Measurements from ENCODE around the gene C1QTNF1. TPM values are rescaled to one million over a fixed set of nuclear protein-coding genes. Genes with fewer than 3 reads are reported as not detected.

C1QTNF1 gene
- total and polyA plus RNA-seq, 2 donors (not counting 3 experiments of a cell fraction or from before 2014, with no cell fraction given), result 2.5 to 4.0 TPM

GRCh38 chr17:79053251-79053925 is 29.4 kb downstream of the C1QTNF1 start:
- peaks cover 5% of the 10 kb centered on the region for H3K4me1 ChIP-seq (ENCODE audit: control insufficient read depth, extremely low read depth, insufficient read depth, low read length)
- POLR2A ChIA-PET, result no interaction called here
- intact Hi-C loops (cut with micrococcal nuclease) (loop anchor here (2.0 kb wide), 1 partner anchor 21 kb away; the partner anchor contains the start of gene ENGASE), dilution Hi-C loops (cut with MboI; ENCODE audit: extremely low pct_ligation_motif_present, low sequenced_read_pairs) (no loop called here)
- H2AFZ ChIP-seq (ENCODE audit: low read depth, low read length), result no peak overlapping the region
- no peak for FAIRE-seq
- no peak for DNase-seq (ENCODE audit: low read depth, low spot score)
- TF ChIP-seq POLR2AphosphoS5 (IDR thresholded peaks at IDR 0.05; ENCODE audit: insufficient read depth, low read depth, low read length) (no peak), FOS (IDR thresholded peaks at IDR 0.05; ENCODE audit: borderline replicate concordance, insufficient read depth, low read length) (peak; percentile 18), JUN (IDR thresholded peaks at IDR 0.05; ENCODE audit: borderline replicate concordance, insufficient read depth, insufficient read length, low read depth) (peak; percentile 32)
- H4K20me1 ChIP-seq (replicated peaks; ENCODE audit: control insufficient read depth, extremely low read depth, insufficient read depth, low read length), result no peaks in the 10 kb centered on the region
- no peak overlapping the region for H3K27ac ChIP-seq (ENCODE audit: insufficient read depth, low read depth, low read length)
- BruUV-seq (replicated peaks), result no TSS peak
- no peaks in the 10 kb centered on the region for H3K9me1 ChIP-seq (replicated peaks; ENCODE audit: control insufficient read depth, extremely low read depth, insufficient read depth, low read length)
- H3K27me3 ChIP-seq (ENCODE audit: control insufficient read depth in 2 of 2, insufficient read depth in 2 of 2, low read length in 2 of 2), result peaks cover 0 to 4% of the 10 kb centered on the region in 2 experiments
- H3K79me2 ChIP-seq (ENCODE audit: control insufficient read depth, insufficient read depth, low read length), result no peaks in the 10 kb centered on the region
- CTCF ChIA-PET, result interaction anchor here (1.1 to 1.4 kb wide), 3 partner anchors 8 to 338 kb away, joined by 3 to 6 read pairs (median 4); no protein-coding TSS in a partner anchor
- H3K9ac ChIP-seq (replicated peaks; ENCODE audit: extremely low read depth, insufficient read depth, low read length), result no peak overlapping the region
- no peak overlapping the region for H3K4me3 ChIP-seq (replicated peaks in 1 of 3; ENCODE audit: insufficient read depth in 1 of 3, low read depth in 1 of 3, low read length in 3 of 3)
- H3K9me3 ChIP-seq (replicated peaks; ENCODE audit: control insufficient read depth, insufficient read depth, low read length), result no peaks in the 10 kb centered on the region
- H3K4me2 ChIP-seq (ENCODE audit: insufficient read depth, low read length), result no peak overlapping the region
- no peaks in the 10 kb centered on the region for H3K36me3 ChIP-seq (ENCODE audit: control insufficient read depth in 2 of 2, extremely low read depth in 1 of 2, insufficient read depth in 2 of 2, low read length in 2 of 2)

GRCh38 chr17:79054200-79054960 is 30.4 kb downstream of the C1QTNF1 start:
- no peaks in the 10 kb centered on the region for H3K9me3 ChIP-seq (replicated peaks; ENCODE audit: control insufficient read depth, insufficient read depth, low read length)
- H3K9me1 ChIP-seq (replicated peaks; ENCODE audit: control insufficient read depth, extremely low read depth, insufficient read depth, low read length), result no peaks in the 10 kb centered on the region
- H3K27ac ChIP-seq (ENCODE audit: insufficient read depth, low read depth, low read length), result no peak overlapping the region
- intact Hi-C loops (cut with micrococcal nuclease) (no loop called here), dilution Hi-C loops (cut with MboI; ENCODE audit: extremely low pct_ligation_motif_present, low sequenced_read_pairs) (no loop called here)
- peaks cover 0 to 4% of the 10 kb centered on the region in 2 experiments for H3K27me3 ChIP-seq (ENCODE audit: control insufficient read depth in 2 of 2, insufficient read depth in 2 of 2, low read length in 2 of 2)
- H3K4me2 ChIP-seq (ENCODE audit: insufficient read depth, low read length), result no peak overlapping the region
- POLR2A ChIA-PET, result no interaction called here
- H3K4me1 ChIP-seq (ENCODE audit: control insufficient read depth, extremely low read depth, insufficient read depth, low read length), result peaks cover 5% of the 10 kb centered on the region
- H4K20me1 ChIP-seq (replicated peaks; ENCODE audit: control insufficient read depth, extremely low read depth, insufficient read depth, low read length), result no peaks in the 10 kb centered on the region
- CTCF ChIA-PET, result interaction anchor here (1.1 to 1.2 kb wide), 2 partner anchors 9 to 12 kb away, joined by 3 to 6 read pairs; no protein-coding TSS in a partner anchor
- FAIRE-seq (no peak), DNase-seq (ENCODE audit: low read depth, low spot score) (no peak)
- TF ChIP-seq EZH2 (IDR thresholded peaks at IDR 0.05; ENCODE audit: borderline replicate concordance, low read depth, low read length, severe bottlenecking), result no peak
- TF ChIP-seq POLR2AphosphoS5 (IDR thresholded peaks at IDR 0.05; ENCODE audit: insufficient read depth, low read depth, low read length), result no peak
- no peak for TF ChIP-seq CTCF (IDR thresholded peaks at IDR 0.05; ENCODE audit: extremely low read depth in 1 of 2, insufficient read depth in 1 of 2, low read depth in 1 of 2, low read length in 2 of 2)
- no peak for TF ChIP-seq JUN (IDR thresholded peaks at IDR 0.05; ENCODE audit: borderline replicate concordance, insufficient read depth, insufficient read length, low read depth)
- TF ChIP-seq POLR2A (IDR thresholded peaks at IDR 0.05; ENCODE audit: low read depth, low read length), result no peak
- TF ChIP-seq FOS (IDR thresholded peaks at IDR 0.05; ENCODE audit: borderline replicate concordance, insufficient read depth, low read length), result no peak
- TF ChIP-seq GATA2 (IDR thresholded peaks at IDR 0.05; ENCODE audit: insufficient read depth, insufficient read length, low read depth, low read length), result no peak
- no peak for TF ChIP-seq MAX (IDR thresholded peaks at IDR 0.05; ENCODE audit: insufficient read depth, insufficient read length)
- TF ChIP-seq MYC (IDR thresholded peaks at IDR 0.05; ENCODE audit: low read depth, low read length), result no peak
- no peak overlapping the region for H3K9ac ChIP-seq (replicated peaks; ENCODE audit: extremely low read depth, insufficient read depth, low read length)
- BruUV-seq (replicated peaks), result no TSS peak
- no peaks in the 10 kb centered on the region for H3K36me3 ChIP-seq (ENCODE audit: control insufficient read depth in 2 of 2, extremely low read depth in 1 of 2, insufficient read depth in 2 of 2, low read length in 2 of 2)
- no peaks in the 10 kb centered on the region for H3K79me2 ChIP-seq (ENCODE audit: control insufficient read depth, insufficient read depth, low read length)
- no peak overlapping the region for H2AFZ ChIP-seq (ENCODE audit: low read depth, low read length)
- no peak overlapping the region for H3K4me3 ChIP-seq (replicated peaks in 1 of 3; ENCODE audit: insufficient read depth in 1 of 3, low read depth in 1 of 3, low read length in 3 of 3)
